ENCODE results near the gene OR8K3.

OR8K3 gene

GRCh38 chr11:56314844-56315243, at the start of gene OR8K3:
TSS of gene OR8K3 (plus strand) at chr11:56315144. CDS start at chr11:56318307, 3,163 bp downstream.
- no peak for DNase-seq (ENCODE audit: low spot score)

- no peak for DNase-seq (ENCODE audit: low spot score)
Measured at GRCh38 chr11:56271092-56271491, 43.9 kb upstream of the OR8K3 start.

GRCh38 chr11:56273854-56274253, 41.1 kb upstream of the OR8K3 start, which contains the start of gene OR5T1:
TSS of gene OR5T1 (plus strand) at chr11:56274154. CDS start at chr11:56275639, 1,485 bp downstream.
- DNase-seq (ENCODE audit: low spot score), result no peak

- no peak for DNase-seq (ENCODE audit: low spot score)
Measured at GRCh38 chr11:56292154-56292553, 22.8 kb upstream of the OR8K3 start, which contains the start of gene OR8H1. TSS of gene OR8H1 (minus strand) at chr11:56292254. CDS start at chr11:56291062, 1,192 bp downstream.

GRCh38 chr11:56296898-56297297, 18.0 kb upstream of the OR8K3 start:
- DNase-seq (ENCODE audit: low spot score), result no peak

GRCh38 chr11:56307836-56308235, 7.1 kb upstream of the OR8K3 start:
- DNase-seq (ENCODE audit: low spot score), result no peak

- DNase-seq (ENCODE audit: low spot score), result no peak
Measured at GRCh38 chr11:56331861-56332491, 17.0 kb downstream of the OR8K3 start.

GRCh38 chr11:56333156-56333555, 18.2 kb downstream of the OR8K3 start:
- no peak for DNase-seq (ENCODE audit: low spot score)

- DNase-seq (ENCODE audit: low spot score), result no peak
Measured at GRCh38 chr11:56340289-56340688, 25.3 kb downstream of the OR8K3 start.

- no peak for DNase-seq (ENCODE audit: low spot score)
Measured at GRCh38 chr11:56345739-56346138, 30.8 kb downstream of the OR8K3 start, which contains the start of gene OR8K1. TSS of gene OR8K1 (plus strand) at chr11:56346039. CDS start at chr11:56346039, 0 bp downstream.

- no peak for DNase-seq (ENCODE audit: low spot score)
Measured at GRCh38 chr11:56353991-56354390, 39.0 kb downstream of the OR8K3 start, which contains the start of gene OR8J1. TSS of gene OR8J1 (plus strand) at chr11:56354291. CDS start at chr11:56360247, 5,956 bp downstream.

All from RKO (cell line).